Spinal cord (tissue), 10 donors: ENCODE measurements around the gene VASN. TPM values are rescaled to one million over a fixed set of nuclear protein-coding genes. Genes with fewer than 3 reads are reported as not detected.

Experiments used
- DNase-seq, 6 donors: peaks; one replicate each; pipeline versions ENCODE4 v3.0.0 to v3.0.0-alpha.2; 2013 to 2015; ENCODE audit warnings: low spot score in 6 of 6, low read depth in 4 of 6
- H3K27ac ChIP-seq: one replicate; pipeline ENCODE4 v1.5.1; 2013; ENCODE audit warnings: low read depth, low read length, control low read depth
- H3K27me3 ChIP-seq: one replicate; pipeline ENCODE4 v1.6.1; 2013; ENCODE audit warnings: low read length; ENCODE audit not compliant: control insufficient read depth, insufficient read depth
- H3K36me3 ChIP-seq: one replicate; pipeline ENCODE4 v1.6.1; 2013; ENCODE audit warnings: low read length; ENCODE audit not compliant: control insufficient read depth, insufficient read depth
- H3K4me1 ChIP-seq: one replicate; pipeline ENCODE4 v1.6.1; 2013; ENCODE audit warnings: low read length; ENCODE audit not compliant: control insufficient read depth, insufficient read depth
- H3K4me3 ChIP-seq: one replicate; pipeline ENCODE4 v1.5.1; 2013; ENCODE audit warnings: low read depth, low read length, control low read depth
- H3K9me3 ChIP-seq: one replicate; pipeline ENCODE4 v1.6.1; 2013; ENCODE audit warnings: low read length; ENCODE audit not compliant: control insufficient read depth, insufficient read depth
- WGBS: methylation state at CpG from one replicate; pipeline ENCODE4 v1.1.5; 2013; ENCODE audit warnings: missing lambda C conversion rate; ENCODE audit not compliant: insufficient coverage; 5-methylcytosine and 5-hydroxymethylcytosine counted together
- polyA plus RNA-seq, 2 donors: library from polyadenylated mRNA; unstranded; fragments of 120-200 nt; gene quantifications; one replicate each; pipeline ENCODE4 v1.2.1, GENCODE V29; 2013; ENCODE audit not compliant: insufficient read length in 2 of 2
- total RNA-seq, 2 donors: library from RNA; depleted of rRNA in 1 of 2; stranded (reverse); fragments of 120-200 nt in 1 of 2; fragments of >200 nt in 1 of 2; gene quantifications; one replicate each; pipeline versions ENCODE4 v1.2.3 to v1.2.4, GENCODE V29; 2013 to 2014
- donor health status: healthy.

The VASN gene
- total and polyA plus RNA-seq, 4 donors = 5.3 to 19.6 (median 9.5) TPM

- no peak overlapping the region for H3K4me3 ChIP-seq
- no peaks in the 10 kb centered on the region for H3K9me3 ChIP-seq
- no peaks in the 10 kb centered on the region for H3K27me3 ChIP-seq
- WGBS = 77% methylated on average over 19 of the region's 19 CpGs
- H3K36me3 ChIP-seq = peaks cover 71% of the 10 kb centered on the region
- DNase-seq = no peak
- H3K4me1 ChIP-seq = peaks cover 43% of the 10 kb centered on the region
- no peak overlapping the region for H3K27ac ChIP-seq
Observed at GRCh38 chr16:4409081-4409932, 37.7 kb downstream of the VASN start.

GRCh38 chr16:4410335-4411075 lies 38.9 kb downstream of the VASN start:
- no peaks in the 10 kb centered on the region for H3K9me3 ChIP-seq
- no peak overlapping the region for H3K4me3 ChIP-seq
- DNase-seq = peak in 3 of 6 donors; percentile 52 to 87 (median 82)
- peaks cover 52% of the 10 kb centered on the region for H3K4me1 ChIP-seq
- no peaks in the 10 kb centered on the region for H3K27me3 ChIP-seq
- H3K27ac ChIP-seq = peak overlapping the region; percentile 80
- 39% methylated on average over 12 of the region's 15 CpGs for WGBS
- H3K36me3 ChIP-seq = peaks cover 59% of the 10 kb centered on the region

- H3K27ac ChIP-seq = peak overlapping the region; percentile 92
- H3K27me3 ChIP-seq = no peaks in the 10 kb centered on the region
- DNase-seq = peak in 4 of 6 donors; percentile 71 to 91 (median 82)
- H3K4me1 ChIP-seq = peaks cover 57% of the 10 kb centered on the region
- WGBS = 20% methylated on average over 14 of the region's 16 CpGs
- no peaks in the 10 kb centered on the region for H3K9me3 ChIP-seq
- peaks cover 47% of the 10 kb centered on the region for H3K36me3 ChIP-seq
- H3K4me3 ChIP-seq = no peak overlapping the region
Observed at GRCh38 chr16:4411684-4412083, 40.0 kb downstream of the VASN start.

GRCh38 chr16:4412159-4412558 lies 40.5 kb downstream of the VASN start:
- H3K27ac ChIP-seq = peak overlapping the region; percentile 92
- H3K4me3 ChIP-seq = no peak overlapping the region
- WGBS = 87% methylated on average over 6 of the region's 8 CpGs
- peaks cover 43% of the 10 kb centered on the region for H3K36me3 ChIP-seq
- no peaks in the 10 kb centered on the region for H3K9me3 ChIP-seq
- DNase-seq = no peak
- no peaks in the 10 kb centered on the region for H3K27me3 ChIP-seq
- H3K4me1 ChIP-seq = peaks cover 62% of the 10 kb centered on the region

GRCh38 chr16:4412854-4413253 lies 41.2 kb downstream of the VASN start:
- WGBS = 91% methylated on average over 3 of the region's 4 CpGs
- Histone ChIP-seq H3K4me3 (no peak overlapping the region), H3K27ac (peak overlapping the region; percentile 33), H3K9me3 (no peaks in the 10 kb centered on the region), H3K36me3 (peaks cover 36% of the 10 kb centered on the region), H3K27me3 (no peaks in the 10 kb centered on the region), H3K4me1 (peaks cover 64% of the 10 kb centered on the region)
- no peak for DNase-seq

GRCh38 chr16:4414187-4414917 lies 42.7 kb downstream of the VASN start:
- DNase-seq = no peak
- H3K27ac ChIP-seq = no peak overlapping the region
- no peaks in the 10 kb centered on the region for H3K9me3 ChIP-seq
- peaks cover 60% of the 10 kb centered on the region for H3K4me1 ChIP-seq
- 91% methylated on average over 6 of the region's 7 CpGs for WGBS
- H3K4me3 ChIP-seq = no peak overlapping the region
- H3K36me3 ChIP-seq = peaks cover 23% of the 10 kb centered on the region
- H3K27me3 ChIP-seq = no peaks in the 10 kb centered on the region

- WGBS = 3% methylated on average over 44 of the region's 44 CpGs
- H3K4me3 ChIP-seq = peak overlapping the region; percentile 53
- DNase-seq = peak in 2 of 6 donors; percentile 63 to 68
- H3K27me3 ChIP-seq = no peaks in the 10 kb centered on the region
- H3K4me1 ChIP-seq = peaks cover 48% of the 10 kb centered on the region
- H3K27ac ChIP-seq = peak overlapping the region; percentile 52
- peaks cover 18% of the 10 kb centered on the region for H3K36me3 ChIP-seq
- H3K9me3 ChIP-seq = no peaks in the 10 kb centered on the region
Observed at GRCh38 chr16:4415538-4416199, 44.0 kb downstream of the VASN start.

- under 1% methylated on average over 86 of the region's 92 CpGs for WGBS
Observed at GRCh38 chr16:4416200-4417032, 44.8 kb downstream of the VASN start, which contains the start of gene CORO7. Gene CORO7 (minus strand): TSS chr16:4416596. CDS start chr16:4416518, 78 bp downstream.

More at GRCh38 chr16:4416200-4417032, 44.8 kb downstream of the VASN start, which contains the start of gene CORO7:
- no peaks in the 10 kb centered on the region for H3K9me3 ChIP-seq
- H3K27me3 ChIP-seq = no peaks in the 10 kb centered on the region
- peak within 1 kb of the TSS; percentile 71 for H3K27ac ChIP-seq
- H3K4me1 ChIP-seq = peaks cover 40% of the 10 kb centered on the region
- H3K36me3 ChIP-seq = peaks cover 18% of the 10 kb centered on the region
- peak within 1 kb of the TSS; percentile 53 for H3K4me3 ChIP-seq
- DNase-seq = peak in 5 of 6 donors; percentile 83 to 98 (median 90)
